CD4-positive, alpha-beta T cell treated with Interleukin-17A for 4 hours (primary cell): ENCODE measurements around the gene MST1.
A peak's percentile ranks its signal among the peaks of the same experiment; 100 is the strongest.

Source experiments
- DNase-seq: peaks from one replicate; pipeline ENCODE4 v3.0.0-alpha.2; 2020; ENCODE audit warnings: mixed read lengths

The MST1 gene

DNA sequence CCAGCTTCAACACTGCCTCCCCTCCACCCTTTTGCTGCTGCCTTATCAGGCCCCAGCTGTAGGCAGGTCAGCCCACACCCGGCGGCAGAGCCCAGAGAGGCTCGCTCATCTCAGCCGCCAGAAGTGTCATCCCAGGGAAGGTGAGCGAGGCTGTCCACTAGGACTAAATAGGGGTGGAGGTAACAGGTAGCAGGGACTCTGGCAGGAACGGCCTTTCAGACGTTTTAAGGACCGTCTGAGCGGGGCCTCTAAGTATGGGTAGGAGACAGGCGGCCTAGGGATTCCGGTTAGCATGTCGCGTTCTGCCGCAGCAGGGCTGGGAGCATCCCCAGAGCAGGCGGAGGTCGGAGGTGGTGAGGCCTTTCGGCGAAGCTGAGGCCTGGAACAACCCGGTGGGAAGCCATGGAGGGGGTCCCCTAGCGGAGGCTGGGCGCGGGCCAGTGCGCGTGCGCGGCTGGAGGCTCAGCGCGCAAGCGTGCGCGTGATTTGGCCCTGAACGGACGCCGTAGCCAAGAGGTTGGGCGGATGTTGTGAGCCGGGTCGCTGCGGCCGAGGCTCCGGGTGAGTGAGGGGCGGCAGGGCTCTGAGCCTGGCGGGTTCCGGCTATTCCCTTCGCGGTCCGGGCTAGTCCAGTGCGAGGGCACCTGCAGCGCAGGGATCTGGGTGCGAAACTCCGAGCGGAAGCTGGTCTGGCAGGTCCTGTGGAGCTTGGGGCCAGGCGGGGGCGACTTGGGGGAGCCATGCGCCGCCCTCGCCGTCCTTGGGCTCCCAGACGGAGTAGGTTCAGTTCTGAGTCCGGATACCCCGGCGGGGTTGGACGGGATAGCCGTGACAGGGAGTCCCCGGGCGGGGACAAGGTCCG lies at the start of gene MST1, which contains the start of gene RNF123:
MST1 (minus strand) TSS at position 429 of the 862 bp plus-strand sequence. CDS start 783 bp downstream, outside the sequence.
RNF123 (plus strand) TSS at position 512 of the 862 bp plus-strand sequence. CDS start 1,609 bp downstream, outside the sequence.
- peak; percentile 94 for DNase-seq

DNA sequence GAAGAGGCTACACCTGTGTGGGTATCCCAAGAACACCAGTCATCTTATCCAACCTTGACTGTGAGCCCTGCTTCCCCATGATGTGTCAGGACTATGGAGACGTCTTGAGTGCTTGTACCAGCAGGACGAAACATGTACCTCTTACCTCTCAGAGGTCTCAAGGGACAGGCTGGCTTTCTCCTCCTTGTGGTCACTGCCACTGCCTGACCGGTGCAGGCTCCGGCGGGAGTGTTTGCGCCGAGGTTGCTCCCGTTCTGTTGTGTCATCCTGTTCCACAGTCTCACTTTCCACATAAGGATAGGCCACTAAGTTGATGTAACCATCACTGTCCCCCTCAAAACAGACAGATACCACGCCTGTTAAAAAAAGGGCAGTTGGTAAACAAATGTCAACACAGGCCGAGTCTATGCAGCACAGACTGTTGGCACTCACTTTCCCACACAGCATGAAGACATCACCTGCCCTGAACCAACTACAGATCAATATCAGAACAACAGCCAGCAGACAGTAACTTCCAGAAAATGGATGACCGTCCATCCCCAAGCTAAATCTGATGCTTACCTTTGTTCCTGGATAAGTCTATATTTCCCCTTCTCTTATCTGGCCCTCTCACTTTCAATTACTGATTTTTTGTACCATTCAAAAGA lies 48.9 kb upstream of the MST1 start:
- no peak for DNase-seq

DNA sequence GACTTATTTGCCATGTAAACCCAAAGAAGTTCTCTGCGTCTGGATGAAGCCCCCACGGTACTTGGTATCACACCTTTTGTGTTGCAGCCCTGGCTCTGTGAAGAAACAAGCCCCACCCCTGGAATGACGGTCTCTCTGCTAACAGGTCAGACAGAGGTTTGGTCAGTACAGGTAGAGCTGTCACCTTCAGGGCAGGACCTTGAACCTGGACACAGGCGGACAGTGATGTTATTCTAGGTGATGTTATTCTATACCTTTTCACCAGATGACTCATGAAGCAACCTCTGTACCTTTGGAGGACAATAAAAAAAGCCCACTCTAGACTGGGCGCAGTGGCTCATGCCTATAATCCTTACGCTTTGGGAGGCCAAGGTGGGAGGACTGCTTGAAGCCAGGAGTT lies 45.5 kb upstream of the MST1 start:
- no peak for DNase-seq

DNA sequence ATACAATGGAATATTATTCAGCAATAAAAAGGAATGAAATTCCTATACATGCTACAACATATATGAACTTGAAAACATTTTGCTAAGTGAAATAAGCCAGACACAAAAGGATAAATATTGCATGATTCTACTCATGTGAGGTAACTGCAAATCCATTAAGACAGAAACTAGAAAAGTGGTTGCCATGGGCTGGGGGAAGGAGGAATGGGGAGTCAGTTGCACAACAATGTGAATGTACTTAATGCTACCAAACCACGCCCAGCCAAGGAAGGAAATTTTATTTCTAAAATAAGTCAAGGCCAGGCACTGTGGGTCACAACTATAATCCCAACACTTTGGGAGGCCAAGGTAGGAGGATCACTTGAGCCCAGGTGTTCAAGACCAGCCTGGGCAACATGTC lies 44.3 kb upstream of the MST1 start:
- DNase-seq: no peak

DNA sequence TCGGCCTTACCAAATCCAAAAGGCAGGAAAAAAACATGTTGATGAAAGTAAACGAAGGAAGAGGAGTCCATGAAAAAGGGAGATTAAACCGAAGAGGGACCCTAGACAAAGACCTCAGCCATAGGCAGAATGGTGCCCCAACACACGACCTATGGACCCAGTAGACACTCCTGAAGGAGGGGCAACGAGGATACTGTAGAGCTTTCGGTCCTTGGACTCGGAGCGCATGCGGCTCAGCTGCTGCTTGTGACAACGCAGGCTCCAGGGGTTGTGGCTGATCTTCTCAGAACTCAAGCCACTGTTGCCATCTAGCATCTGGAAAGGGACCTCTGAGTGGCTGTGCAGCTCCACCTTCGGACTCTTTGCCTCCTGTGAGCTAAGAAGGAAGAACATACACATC lies 43.3 kb upstream of the MST1 start:
- DNase-seq: no peak

DNA sequence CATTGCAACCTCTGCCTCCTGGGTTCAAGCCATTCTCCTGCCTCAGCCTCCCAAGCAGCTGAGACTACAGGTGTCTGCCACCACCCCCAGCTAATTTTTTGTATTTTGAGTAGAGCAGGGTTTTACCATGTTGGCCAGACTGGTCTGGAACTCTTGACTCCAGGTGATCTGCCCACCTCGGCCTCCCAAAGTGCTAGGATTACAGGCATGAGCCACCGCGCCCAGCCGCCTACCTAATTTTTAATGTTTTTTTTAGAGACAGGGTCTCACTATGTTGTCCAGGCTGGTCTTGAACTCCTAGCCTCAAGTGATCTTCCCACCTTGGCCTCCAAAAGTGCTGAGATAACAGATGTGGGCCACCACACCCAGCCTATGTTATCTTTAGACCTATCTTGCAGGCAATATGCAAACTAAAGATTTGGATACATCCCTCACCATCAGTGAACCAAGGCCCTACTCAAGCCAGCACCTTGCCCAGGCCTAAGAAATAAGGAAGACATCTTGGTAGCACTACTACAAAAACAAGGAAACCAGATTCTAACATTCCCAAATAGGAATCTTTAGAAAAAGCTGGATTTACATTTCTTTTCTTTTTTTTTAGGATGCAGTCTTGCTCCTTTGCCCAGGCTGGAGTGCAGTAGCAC lies 40.8 kb upstream of the MST1 start:
- DNase-seq: no peak

DNA sequence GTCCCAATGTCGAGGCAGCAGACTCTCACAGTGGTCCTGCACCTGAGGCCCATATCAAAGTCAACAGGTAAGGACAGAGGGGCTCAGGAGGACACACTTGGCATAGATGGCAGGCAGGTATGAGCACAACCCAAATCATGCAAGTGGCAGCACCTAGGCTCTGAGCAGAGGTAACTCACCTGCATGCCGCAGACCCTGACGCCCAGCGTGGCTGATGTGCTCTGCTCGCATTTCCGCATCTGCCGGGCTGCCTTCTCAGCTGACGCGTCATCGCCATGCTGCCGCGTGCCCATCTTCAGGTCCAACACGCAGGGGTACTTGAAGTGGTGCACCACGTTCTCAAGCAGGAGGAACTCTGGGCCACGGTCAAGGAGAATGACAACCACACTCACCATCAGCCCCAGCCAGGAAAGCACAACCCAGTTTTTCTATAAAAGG lies 38.7 kb upstream of the MST1 start:
- no peak for DNase-seq

DNA sequence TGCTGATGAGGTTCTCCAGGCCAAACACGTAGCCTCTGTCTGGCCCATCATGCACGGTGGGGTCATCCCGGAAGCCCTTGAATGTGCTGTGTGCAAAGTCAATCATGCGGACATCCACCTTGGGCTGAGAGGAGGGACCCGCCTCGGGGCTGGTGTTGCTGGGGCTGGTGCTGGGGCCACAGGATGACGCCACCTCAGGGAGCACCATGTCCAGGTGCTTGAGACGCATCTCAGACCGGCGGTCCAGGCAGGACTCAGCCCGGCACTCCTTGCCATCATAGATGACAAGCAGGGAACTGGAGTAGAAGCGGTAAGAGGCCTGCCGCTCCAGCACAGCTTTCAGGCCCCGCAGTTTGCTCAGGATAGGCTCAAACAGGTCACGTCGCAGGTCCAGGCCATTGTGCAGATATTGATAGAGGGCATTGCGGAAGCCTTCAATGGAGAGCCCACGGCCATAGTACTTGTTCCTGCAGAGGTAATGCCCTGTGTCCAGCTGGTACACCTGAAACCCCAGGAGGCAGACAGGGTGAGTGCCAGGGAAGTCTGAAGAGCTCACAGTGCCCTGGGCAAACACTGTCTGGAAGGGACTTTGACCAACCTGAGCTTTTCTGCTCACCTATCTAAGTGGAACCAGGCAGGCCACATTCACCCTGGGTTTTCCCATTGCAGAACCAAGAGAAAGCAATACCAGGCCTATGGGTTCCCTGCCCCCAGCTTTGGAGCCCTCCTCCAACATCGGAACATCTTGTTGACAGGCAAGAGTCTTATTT lies 38.1 kb upstream of the MST1 start:
- no peak for DNase-seq

DNA sequence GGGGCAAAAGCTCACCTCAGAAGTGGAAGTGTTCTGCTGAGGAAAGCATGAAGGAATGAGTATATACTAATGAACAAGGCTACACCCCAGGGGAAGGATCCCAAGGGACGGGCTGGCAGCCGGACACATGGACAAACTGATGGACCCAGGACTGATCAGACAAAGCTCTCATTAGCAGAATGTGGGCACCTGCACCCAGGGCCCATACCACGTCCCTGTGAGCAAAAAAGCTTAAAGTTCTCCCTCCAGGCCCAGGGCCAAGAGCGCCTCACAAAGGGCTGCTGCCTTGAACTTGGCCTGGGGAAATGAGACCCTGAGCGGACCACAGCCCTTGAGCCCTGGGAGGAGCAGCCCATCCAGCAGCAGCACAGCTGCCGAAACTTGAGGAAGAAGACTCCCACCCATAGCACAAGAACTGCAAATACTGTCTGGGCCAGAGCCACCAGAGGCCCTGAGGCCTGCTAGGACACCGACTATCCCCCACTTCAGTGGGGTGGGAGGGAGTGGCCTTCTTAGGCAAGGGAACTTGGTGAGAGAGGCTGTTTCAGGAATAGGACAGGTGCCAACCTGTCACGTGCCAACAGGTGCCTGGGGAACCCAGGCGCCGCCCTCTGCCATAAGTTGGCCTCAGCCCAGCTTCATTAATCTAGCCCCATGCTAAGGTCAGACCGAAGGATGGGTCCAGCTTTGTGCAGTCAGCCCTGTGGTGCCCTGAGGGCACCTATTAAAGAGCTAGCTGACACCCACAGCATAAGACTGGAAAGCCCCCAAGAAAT lies 36.8 kb upstream of the MST1 start:
- no peak for DNase-seq

DNA sequence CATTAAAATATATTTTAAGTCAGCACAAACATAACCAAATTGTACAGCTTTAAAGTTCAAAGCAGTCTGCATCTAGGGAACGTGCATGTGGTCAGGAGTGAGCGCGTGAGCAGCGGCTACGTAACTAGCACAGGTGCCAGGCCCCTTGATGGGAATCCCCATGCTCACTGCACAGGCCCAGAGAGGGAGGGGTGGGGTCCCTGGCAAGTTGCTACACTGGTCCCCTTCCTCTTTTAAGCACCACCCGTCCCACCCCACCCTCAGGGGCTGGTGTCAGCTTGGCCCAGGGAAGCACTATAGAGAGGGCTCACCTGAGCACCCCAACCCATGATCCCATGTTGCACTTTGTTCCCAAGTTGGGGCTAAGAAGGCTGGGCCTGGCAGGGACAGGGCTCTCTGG lies 35.3 kb upstream of the MST1 start:
- peak; percentile 20 for DNase-seq

DNA sequence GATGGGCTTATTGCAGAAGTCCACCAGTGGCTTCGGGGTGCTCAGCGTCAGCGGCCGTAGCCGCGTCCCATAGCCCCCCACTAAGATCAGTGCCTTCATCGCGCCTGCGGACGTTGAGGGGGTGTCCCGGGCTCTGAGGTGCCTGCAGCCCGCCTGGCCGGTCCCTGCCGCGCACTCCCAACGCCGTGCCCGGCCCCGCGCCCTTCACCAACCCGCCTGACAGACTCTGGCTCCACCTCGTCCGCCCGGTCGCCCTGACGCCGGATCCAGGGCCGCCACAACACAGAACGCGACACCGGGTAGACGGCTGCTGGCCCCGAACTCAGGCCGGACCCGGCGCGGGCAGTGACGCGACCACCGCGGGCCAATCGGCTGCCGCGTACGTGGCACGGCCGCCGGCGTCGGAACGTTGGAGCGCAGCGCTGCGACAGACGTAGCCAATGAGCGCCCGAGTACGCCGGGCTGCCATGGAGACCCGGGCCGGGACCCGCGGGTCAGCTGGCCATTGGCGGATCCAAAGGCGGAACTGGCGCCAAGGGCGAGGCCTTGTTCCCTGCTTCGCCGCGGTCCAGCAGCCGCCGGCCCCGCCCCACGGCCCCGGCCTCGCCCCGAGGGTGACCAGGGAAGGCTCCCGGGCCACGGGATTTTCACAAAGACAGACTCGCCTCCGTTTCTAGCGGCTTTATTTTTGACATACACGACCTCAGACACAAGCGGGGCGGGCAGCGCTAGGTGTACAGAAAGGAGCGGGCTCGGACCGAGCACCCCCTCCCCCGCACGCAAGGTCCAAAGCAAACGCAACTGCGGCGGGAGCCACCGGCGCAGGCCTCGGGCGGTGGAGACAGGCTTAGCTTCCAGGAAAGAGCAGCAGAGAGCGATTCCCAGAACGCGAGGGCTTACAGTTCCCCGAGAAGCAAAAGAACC lies 34.6 kb upstream of the MST1 start, which contains the start of gene GMPPB:
GMPPB (minus strand) TSS at position 324 of the 924 bp plus-strand sequence; CDS start at position 99, 225 bp downstream.
- peak; percentile 92 for DNase-seq

DNA sequence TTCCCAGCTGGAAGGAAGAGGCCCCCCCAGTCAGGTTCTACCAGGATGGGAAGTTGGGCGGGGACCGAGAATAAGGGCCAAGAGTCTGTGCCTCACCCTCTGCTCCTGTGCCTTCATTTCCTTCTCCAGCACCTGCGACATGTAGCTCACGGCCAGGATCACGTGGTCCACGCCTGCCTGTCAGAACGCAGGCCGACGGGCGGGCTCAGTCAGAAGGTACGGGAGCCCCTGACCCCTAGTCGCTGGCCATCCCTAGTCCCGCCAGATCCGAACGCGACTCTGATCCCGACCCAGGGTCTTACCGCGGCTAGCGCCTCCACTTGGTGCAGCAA lies 34.0 kb upstream of the MST1 start:
- peak; percentile 67 for DNase-seq

DNA sequence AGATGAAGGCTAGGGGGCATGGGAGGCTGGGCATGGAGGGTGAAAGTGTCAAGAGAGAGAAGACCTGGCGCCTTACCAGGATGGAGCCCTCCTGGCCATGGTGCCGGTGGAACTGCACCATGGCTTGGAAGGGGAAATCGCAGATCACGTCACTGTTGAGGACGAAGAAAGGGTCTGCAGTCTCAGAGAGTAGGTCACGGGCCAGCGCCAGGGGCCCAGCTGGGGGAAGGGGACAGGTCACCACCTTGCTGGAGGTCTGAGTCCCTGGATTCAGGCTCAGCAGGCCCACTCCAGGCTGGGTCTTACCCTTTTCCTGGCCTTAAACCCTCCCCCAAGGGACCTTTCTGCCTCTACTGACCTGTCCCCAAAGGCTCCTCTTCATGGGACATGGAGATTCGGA lies 33.6 kb upstream of the MST1 start:
- DNase-seq: no peak

DNA sequence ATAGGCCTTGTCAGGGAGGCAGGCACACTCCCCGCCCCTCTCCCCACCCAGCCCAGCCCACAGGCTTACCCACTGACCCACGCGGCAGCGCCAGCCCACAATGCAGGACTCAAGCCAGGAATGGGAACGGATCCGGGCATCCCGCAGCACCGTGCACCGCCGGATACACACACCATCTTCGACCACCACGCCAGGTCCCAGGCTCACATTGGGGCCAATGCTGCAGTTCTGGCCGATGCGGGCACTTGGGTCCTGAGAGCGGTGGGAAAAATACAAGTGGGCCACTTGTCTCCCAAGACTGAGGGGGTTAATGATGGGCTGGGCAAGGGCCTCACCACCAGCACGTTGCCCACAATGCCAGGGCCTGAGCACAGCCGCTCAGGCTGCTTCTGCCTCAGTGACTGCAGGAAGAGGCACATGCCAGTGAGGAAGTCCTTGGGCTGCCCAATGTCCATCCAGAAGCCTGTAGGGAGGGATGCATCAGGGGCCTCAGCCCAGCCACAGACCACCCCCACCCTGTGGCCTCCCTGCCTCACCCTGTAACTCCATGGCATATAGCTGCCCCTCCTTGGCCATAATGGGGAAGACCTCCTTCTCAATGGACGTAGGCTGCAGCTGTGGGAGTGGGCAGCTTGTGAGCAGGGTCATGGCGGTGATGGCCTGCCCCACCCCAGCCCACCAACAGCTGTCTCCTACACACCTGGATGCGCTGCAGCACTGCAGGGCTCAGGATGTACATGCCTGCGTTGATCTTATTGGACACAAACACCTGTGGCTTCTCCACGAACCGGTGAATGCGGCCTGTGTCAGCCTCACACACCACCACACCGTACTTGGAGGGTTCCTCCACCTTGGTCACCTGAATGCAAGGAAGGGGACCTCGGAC lies 32.9 kb upstream of the MST1 start:
- DNase-seq: no peak

DNA sequence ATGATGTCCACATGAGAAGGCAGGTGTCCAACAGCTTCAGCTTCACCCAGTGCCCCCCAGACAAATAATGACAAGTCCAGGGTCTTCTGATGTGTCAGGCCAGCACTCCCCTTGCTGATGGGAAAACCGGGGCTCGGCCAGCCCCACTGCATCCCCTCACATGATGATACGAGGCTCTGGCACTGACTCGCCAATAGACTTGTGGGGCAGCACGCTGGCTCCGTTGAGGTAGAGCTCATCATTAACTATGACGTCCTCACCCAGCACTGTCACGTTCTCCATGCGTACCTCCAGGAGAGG lies 32.3 kb upstream of the MST1 start:
- no peak for DNase-seq

DNA sequence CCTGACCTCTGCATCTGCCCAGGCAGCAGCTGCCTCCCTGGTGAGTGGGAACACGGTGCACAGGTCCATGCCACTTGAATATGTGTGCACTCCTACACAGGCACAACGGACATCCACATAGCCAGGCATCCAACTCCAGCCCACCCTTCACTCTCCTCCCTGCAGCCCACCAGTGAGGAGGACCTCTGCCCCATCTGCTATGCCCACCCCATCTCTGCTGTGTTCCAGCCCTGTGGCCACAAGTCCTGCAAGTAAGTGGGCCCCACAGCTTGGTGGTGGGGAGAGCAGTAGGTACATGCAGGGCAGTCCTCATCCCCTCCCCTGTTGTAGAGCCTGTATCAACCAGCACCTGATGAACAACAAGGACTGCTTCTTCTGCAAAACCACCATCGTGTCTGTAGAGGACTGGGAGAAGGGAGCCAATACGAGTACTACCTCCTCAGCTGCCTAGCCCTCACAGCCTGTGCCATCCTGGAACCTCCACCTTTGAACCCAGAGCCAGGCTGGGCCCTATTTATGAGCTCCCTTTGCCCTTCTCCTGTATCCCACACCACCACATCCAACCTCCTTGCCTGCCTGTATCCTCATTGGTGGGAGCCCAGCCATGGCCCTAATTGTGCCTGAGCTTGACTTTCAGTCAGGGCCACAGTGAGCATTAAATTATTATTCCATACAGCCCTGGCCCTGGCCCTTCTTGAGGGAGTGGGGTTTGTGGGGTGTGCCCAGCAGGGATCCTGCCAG lies 31.8 kb upstream of the MST1 start:
- no peak for DNase-seq

DNA sequence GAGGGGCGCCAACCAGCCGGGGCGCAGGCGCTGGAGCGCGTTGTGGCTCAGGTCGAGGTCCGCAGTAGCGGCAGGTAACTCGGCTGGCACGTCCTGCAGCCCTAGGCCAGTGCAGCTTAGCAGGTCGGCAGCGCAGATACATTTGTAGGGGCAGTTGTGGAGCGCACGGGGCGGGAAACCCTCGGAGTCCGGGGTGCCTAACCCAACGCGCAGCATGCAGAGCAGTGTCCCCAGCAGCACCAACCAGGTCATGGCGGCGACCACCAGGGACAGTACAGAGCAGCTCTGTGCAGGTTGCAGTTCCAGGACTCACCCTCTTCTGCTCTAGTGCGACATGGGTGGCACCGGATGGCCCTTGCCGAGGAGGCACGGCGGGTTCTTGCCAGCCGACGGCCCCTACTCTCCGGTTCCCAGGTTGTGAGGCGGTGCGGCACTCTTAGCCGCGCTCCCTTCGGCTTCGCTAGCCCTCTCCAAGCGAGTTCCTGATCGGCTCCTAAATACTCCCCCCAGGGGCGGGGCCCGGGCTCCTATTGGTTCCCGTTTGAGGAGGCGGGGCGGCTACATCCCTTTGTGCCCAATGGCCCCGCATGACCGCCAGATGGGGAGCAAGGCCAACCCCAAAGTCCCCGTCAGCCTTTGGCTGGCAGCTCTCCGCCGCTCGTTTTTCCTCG lies 30.1 kb upstream of the MST1 start, which contains the start of gene AMIGO3:
AMIGO3 (minus strand) TSS at position 471 of the 671 bp plus-strand sequence; CDS start at position 252, 219 bp downstream.
- peak; percentile 95 for DNase-seq

DNA sequence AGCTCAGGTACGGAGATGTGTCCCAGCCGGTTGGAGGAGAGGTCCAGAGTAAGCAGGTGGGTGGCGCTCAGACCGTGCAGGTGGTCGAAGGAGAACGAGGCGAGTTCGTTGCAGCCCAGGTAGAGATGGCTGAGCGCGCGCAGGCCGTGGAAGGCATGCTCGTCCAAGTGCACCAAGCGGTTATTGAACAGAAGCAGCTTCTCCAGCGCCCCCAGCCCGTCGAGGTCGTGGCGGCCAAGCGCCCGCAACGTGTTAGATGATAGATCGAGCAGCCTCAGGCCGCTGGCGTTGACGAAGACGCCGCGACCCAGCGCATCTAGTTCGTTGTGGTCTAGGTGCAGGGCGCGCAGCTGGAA lies 29.6 kb upstream of the MST1 start:
- no peak for DNase-seq
